Karpas-422 (cell line): ENCODE results near the gene OPN4. TPM values are rescaled to one million over a fixed set of nuclear protein-coding genes. Genes with fewer than 3 reads are reported as not detected.

Source experiments
- DNase-seq: peaks from one replicate; pipeline ENCODE4 v3.0.0-alpha.2; 2015
- H2AFZ ChIP-seq: fragments of 200-600 bp; sonication (generic); 2 replicates; pipeline ENCODE4 v1.6.1; 2014; ENCODE audit warnings: antibody characterized with exemption, low read length, mixed read lengths
- H3K27ac ChIP-seq: fragments of 200-600 bp; sonication (generic); 2 replicates; pipeline ENCODE4 v1.5.1; 2014; ENCODE audit warnings: mild to moderate bottlenecking, low read length, moderate library complexity
- H3K27me3 ChIP-seq: fragments of 200-600 bp; sonication (generic); 2 replicates; pipeline ENCODE4 v1.6.1; 2014; ENCODE audit warnings: low read length, mixed read lengths
- H3K36me3 ChIP-seq: fragments of 200-600 bp; sonication (generic); 2 replicates; pipeline ENCODE4 v1.6.1; 2014; ENCODE audit warnings: low read length, mixed read lengths; ENCODE audit not compliant: insufficient read depth
- H3K4me1 ChIP-seq: fragments of 200-600 bp; sonication (generic); 2 replicates; pipeline ENCODE4 v1.6.1; 2014; ENCODE audit warnings: mild to moderate bottlenecking, low read length, mixed read lengths
- H3K4me2 ChIP-seq: fragments of 200-600 bp; sonication (generic); 2 replicates; pipeline ENCODE4 v1.6.1; 2014; ENCODE audit warnings: low read length, low read depth, mild to moderate bottlenecking; ENCODE audit not compliant: poor library complexity, severe bottlenecking
- H3K4me3 ChIP-seq: fragments of 200-600 bp; sonication (generic); 2 replicates; pipeline ENCODE4 v1.5.1; 2014; ENCODE audit warnings: mild to moderate bottlenecking, antibody characterized with exemption, low read length, mixed read lengths
- H3K79me2 ChIP-seq: fragments of 200-600 bp; sonication (generic); 2 replicates; pipeline ENCODE4 v1.6.1; 2014; ENCODE audit warnings: mild to moderate bottlenecking, low read length, mixed read lengths
- H3K9ac ChIP-seq: fragments of 200-600 bp; sonication (generic); 2 replicates; pipeline ENCODE4 v1.6.0; 2014; ENCODE audit warnings: low read length
- H3K9me2 ChIP-seq: fragments of 200-600 bp; sonication (generic), shearing (Covaris generic); replicated peaks from 2 replicates; pipeline ENCODE4 v1.6.0; 2014; ENCODE audit warnings: mild to moderate bottlenecking, low read length, moderate library complexity; ENCODE audit not compliant: insufficient read depth
- H3K9me3 ChIP-seq: fragments of 300-700, 200-600 bp; sonication (generic); 2 replicates; pipeline ENCODE4 v1.6.1; 2014; ENCODE audit warnings: low read length, mixed read lengths
- H4K20me1 ChIP-seq: fragments of 200-600 bp; sonication (generic); 2 replicates; pipeline ENCODE4 v1.6.1; 2014; ENCODE audit warnings: mild to moderate bottlenecking, antibody characterized with exemption, low read length, low read depth; ENCODE audit not compliant: insufficient read depth
- total RNA-seq: library from RNA; depleted of rRNA; stranded (reverse); fragments of >200 nt; shearing (Covaris generic); gene quantifications from 2 replicates; pipeline ENCODE4 v1.2.3, GENCODE V29; 2014; ENCODE audit warnings: low replicate concordance

Gene OPN4
- total RNA-seq, 1 experiment from 2014 or later = not detected

- H3K36me3 ChIP-seq = no peaks in the 10 kb centered on the region
- H3K27me3 ChIP-seq = no peaks in the 10 kb centered on the region
- H4K20me1 ChIP-seq = no peaks in the 10 kb centered on the region
- H3K4me3 ChIP-seq = no peak overlapping the region
- no peak overlapping the region for H3K27ac ChIP-seq
- no peak overlapping the region for H3K9ac ChIP-seq
- H3K9me3 ChIP-seq = no peaks in the 10 kb centered on the region
- H3K79me2 ChIP-seq = no peaks in the 10 kb centered on the region
- no peak overlapping the region for H3K4me2 ChIP-seq
- H2AFZ ChIP-seq = no peak overlapping the region
- DNase-seq = no peak
- no peaks in the 10 kb centered on the region for H3K9me2 ChIP-seq
- no peaks in the 10 kb centered on the region for H3K4me1 ChIP-seq
These were observed 26.0 kb upstream of the OPN4 start for GRCh38 chr10:86628311-86628710.

DNA sequence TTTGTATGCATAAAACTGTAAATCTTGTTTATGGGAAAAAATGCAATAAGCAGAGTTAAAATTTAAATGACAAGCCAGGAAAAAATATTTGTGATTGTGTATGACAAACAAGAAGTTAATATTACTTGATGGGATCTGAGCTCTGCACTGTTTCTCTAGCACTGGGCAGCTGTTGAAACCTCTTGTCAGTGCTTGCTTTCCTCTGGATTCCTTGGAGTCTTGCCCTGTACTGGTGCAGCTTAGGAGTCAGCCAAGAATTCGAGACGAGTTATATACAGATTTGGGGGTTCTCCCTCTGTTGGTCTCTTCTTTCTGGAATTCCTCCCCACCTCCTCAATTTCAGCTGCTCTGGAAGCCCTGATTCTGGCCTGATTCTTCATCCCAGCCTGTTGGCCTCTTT, 24.3 kb upstream of the OPN4 start:
- no peaks in the 10 kb centered on the region for H4K20me1 ChIP-seq
- no peaks in the 10 kb centered on the region for H3K9me3 ChIP-seq
- H3K9ac ChIP-seq = no peak overlapping the region
- no peaks in the 10 kb centered on the region for H3K9me2 ChIP-seq
- H3K27ac ChIP-seq = no peak overlapping the region
- H3K4me1 ChIP-seq = peaks cover 9% of the 10 kb centered on the region
- no peaks in the 10 kb centered on the region for H3K27me3 ChIP-seq
- no peaks in the 10 kb centered on the region for H3K79me2 ChIP-seq
- no peak overlapping the region for H2AFZ ChIP-seq
- no peak overlapping the region for H3K4me3 ChIP-seq
- H3K4me2 ChIP-seq = no peak overlapping the region
- H3K36me3 ChIP-seq = no peaks in the 10 kb centered on the region
- DNase-seq = no peak

DNA sequence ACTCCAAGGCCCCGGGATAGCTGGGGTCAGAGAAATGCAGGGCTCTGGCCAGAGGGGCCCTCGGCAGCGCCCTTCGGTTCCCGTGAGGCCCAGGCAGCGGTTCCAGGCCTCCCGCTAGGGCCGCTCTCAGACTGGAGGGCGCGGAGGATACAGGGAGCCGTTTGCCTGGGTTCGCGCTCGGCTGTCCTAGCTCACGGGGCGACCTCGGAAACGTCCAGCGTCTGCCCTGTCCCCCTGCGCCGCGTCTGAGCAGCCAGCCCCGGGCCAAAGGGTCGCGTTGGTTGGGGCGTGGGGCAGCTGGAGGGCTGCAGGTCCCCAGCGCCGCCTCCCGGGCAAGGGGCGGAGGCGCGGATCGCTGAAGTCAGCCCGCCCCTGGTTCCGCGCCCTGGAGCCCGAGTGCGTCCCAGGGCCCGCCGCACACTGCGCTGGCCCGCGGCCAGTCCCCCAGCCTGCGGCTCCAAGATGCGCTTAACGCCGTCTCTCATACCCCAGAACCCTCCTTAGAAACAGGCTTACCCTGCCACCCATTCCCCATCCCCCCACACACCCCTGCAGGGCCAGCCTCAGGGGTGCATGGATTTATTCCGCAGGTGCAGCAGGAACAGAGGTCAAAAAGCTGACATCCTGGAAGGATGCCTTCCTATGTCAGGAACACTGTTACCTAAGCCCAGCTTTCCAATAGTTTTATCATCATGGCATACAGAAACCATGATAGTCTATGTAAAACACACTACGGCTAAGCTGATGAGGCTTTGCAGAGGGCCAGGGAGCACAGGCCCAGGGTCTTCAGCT, 22.1 kb upstream of the OPN4 start:
- Histone ChIP-seq H3K4me2 (no peak overlapping the region), H3K9ac (no peak overlapping the region), H4K20me1 (no peaks in the 10 kb centered on the region), H3K9me3 (no peaks in the 10 kb centered on the region), H3K27ac (no peak overlapping the region), H3K27me3 (no peaks in the 10 kb centered on the region), H3K79me2 (no peaks in the 10 kb centered on the region), H3K36me3 (no peaks in the 10 kb centered on the region), H3K4me1 (peaks cover 18% of the 10 kb centered on the region), H3K9me2 (no peaks in the 10 kb centered on the region), H3K4me3 (no peak overlapping the region), H2AFZ (no peak overlapping the region)
- DNase-seq = no peak

DNA sequence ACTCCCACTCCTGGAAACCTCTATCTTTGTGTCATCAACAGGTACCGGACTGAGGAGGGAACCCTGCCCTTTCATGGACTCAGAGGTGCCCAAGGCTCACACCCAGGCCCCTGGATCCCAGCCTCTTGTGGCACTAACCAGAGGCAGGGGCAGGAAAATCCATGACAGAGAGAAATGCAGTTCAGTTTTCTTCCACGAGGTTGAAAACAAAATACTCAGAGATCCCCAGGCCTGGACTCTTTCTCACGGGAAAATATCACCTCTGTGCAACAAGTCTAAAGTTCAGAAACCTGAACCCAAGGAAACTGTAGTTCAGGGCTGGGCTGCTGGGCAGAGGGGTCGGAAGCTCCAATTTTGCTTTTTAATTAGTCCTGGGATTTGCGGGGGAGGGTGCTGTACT, 21.4 kb upstream of the OPN4 start:
- H3K79me2 ChIP-seq = no peaks in the 10 kb centered on the region
- H3K4me2 ChIP-seq = no peak overlapping the region
- H3K9ac ChIP-seq = no peak overlapping the region
- no peak for DNase-seq
- H3K4me3 ChIP-seq = no peak overlapping the region
- H3K27me3 ChIP-seq = no peaks in the 10 kb centered on the region
- no peak overlapping the region for H2AFZ ChIP-seq
- H3K36me3 ChIP-seq = no peaks in the 10 kb centered on the region
- H3K9me3 ChIP-seq = no peaks in the 10 kb centered on the region
- no peak overlapping the region for H3K27ac ChIP-seq
- H3K4me1 ChIP-seq = peaks cover 18% of the 10 kb centered on the region
- H4K20me1 ChIP-seq = no peaks in the 10 kb centered on the region
- no peaks in the 10 kb centered on the region for H3K9me2 ChIP-seq

DNA sequence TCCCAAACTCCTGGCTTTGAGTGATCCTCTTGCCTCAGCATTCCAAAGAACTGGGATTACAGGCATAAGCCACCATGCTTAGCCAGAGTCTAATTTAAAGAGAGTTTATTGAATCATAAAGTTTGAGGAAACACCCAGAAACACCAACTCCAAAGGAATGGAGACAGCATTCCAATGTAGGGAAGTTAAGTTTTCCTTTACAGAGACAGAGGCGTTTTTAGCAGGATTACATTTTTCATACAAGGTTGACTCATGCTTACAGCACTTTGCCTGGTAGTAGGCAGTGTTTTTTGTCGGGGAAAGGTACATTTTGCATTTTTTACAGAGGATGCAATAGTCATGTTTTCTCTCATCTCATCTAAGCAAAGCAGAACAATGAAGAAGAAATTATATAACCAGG, 18.9 kb upstream of the OPN4 start:
- no peak for DNase-seq
- H2AFZ ChIP-seq = no peak overlapping the region
- H3K4me1 ChIP-seq = peaks cover 18% of the 10 kb centered on the region
- H3K4me2 ChIP-seq = no peak overlapping the region
- H3K27me3 ChIP-seq = no peaks in the 10 kb centered on the region
- no peak overlapping the region for H3K9ac ChIP-seq
- no peaks in the 10 kb centered on the region for H3K36me3 ChIP-seq
- no peak overlapping the region for H3K27ac ChIP-seq
- no peaks in the 10 kb centered on the region for H3K79me2 ChIP-seq
- no peaks in the 10 kb centered on the region for H3K9me2 ChIP-seq
- H4K20me1 ChIP-seq = no peaks in the 10 kb centered on the region
- H3K9me3 ChIP-seq = no peaks in the 10 kb centered on the region
- no peak overlapping the region for H3K4me3 ChIP-seq

DNA sequence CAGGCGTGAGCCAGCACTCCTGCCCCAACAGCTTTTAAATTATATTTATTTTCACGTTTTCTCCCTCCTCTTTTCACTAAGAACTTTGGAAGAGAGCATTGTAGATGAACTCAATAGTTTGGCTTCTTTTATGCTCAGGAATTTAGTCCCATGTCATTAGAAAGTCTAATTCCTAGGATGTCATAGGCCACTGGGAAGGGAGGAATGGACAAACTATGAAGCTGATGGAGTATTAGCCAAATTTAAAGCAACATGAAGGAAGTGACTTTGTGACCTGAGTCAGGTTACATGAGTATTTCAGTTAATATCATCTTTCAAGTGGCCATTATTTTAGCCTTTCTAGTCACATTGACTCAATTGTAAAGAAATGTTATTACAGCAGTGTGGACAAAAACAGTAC, 18.0 kb upstream of the OPN4 start:
- Histone ChIP-seq H3K4me1 (peaks cover 18% of the 10 kb centered on the region), H3K27ac (no peak overlapping the region), H3K4me2 (no peak overlapping the region), H4K20me1 (no peaks in the 10 kb centered on the region), H3K9me3 (no peaks in the 10 kb centered on the region), H3K4me3 (no peak overlapping the region), H2AFZ (no peak overlapping the region), H3K27me3 (no peaks in the 10 kb centered on the region), H3K9me2 (no peaks in the 10 kb centered on the region), H3K9ac (no peak overlapping the region), H3K36me3 (no peaks in the 10 kb centered on the region), H3K79me2 (no peaks in the 10 kb centered on the region)
- DNase-seq = no peak

DNA sequence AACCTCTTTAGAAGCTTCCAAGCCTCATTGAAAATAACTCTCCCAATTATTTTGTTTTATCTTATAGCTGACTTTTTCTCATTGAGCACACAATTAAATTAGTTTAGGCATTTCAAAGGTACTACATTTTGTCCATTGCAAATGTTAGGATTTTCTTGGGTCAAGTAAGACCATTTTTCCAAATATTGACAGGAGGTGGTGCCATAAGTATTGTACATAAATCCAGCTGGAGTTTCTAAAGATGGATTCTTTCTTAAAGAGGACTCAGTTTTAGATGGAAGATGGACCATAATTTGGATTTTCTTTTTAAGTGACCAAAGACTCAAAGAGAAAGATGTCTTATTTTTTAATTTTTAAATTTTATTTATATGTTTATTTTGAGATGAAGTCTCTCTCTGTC, 12.3 kb upstream of the OPN4 start:
- Histone ChIP-seq H3K79me2 (no peaks in the 10 kb centered on the region), H3K27me3 (no peaks in the 10 kb centered on the region), H4K20me1 (no peaks in the 10 kb centered on the region), H3K9me2 (no peaks in the 10 kb centered on the region), H3K27ac (no peak overlapping the region), H3K9ac (no peak overlapping the region), H3K4me3 (no peak overlapping the region), H2AFZ (no peak overlapping the region), H3K4me1 (peaks cover 27% of the 10 kb centered on the region), H3K36me3 (no peaks in the 10 kb centered on the region), H3K4me2 (no peak overlapping the region), H3K9me3 (no peaks in the 10 kb centered on the region)
- DNase-seq = no peak

GRCh38 chr10:86642499-86642898, 11.8 kb upstream of the OPN4 start:
- H3K27me3 ChIP-seq = no peaks in the 10 kb centered on the region
- H3K9me3 ChIP-seq = no peaks in the 10 kb centered on the region
- no peaks in the 10 kb centered on the region for H3K79me2 ChIP-seq
- H3K4me3 ChIP-seq = no peak overlapping the region
- no peak for DNase-seq
- H4K20me1 ChIP-seq = no peaks in the 10 kb centered on the region
- peaks cover 27% of the 10 kb centered on the region for H3K4me1 ChIP-seq
- H3K27ac ChIP-seq = peak overlapping the region; percentile 87
- no peak overlapping the region for H2AFZ ChIP-seq
- H3K36me3 ChIP-seq = no peaks in the 10 kb centered on the region
- no peaks in the 10 kb centered on the region for H3K9me2 ChIP-seq
- H3K4me2 ChIP-seq = peak overlapping the region; percentile 71
- peak overlapping the region; percentile 61; the same call in 1 of the 2 replicates for H3K9ac ChIP-seq
